ENCODE measurements around the gene EIF4E2. TPM values are rescaled to one million over a fixed set of nuclear protein-coding genes. Genes with fewer than 3 reads are reported as not detected.
"Not testable (repeated sequence)": the region's sequence is repeated elsewhere in the genome, so short reads cannot be mapped to it uniquely, and the experiment has no call there.

EIF4E2 gene
- total RNA-seq, 1 experiment from 2014 or later: 52.7 TPM

DNA sequence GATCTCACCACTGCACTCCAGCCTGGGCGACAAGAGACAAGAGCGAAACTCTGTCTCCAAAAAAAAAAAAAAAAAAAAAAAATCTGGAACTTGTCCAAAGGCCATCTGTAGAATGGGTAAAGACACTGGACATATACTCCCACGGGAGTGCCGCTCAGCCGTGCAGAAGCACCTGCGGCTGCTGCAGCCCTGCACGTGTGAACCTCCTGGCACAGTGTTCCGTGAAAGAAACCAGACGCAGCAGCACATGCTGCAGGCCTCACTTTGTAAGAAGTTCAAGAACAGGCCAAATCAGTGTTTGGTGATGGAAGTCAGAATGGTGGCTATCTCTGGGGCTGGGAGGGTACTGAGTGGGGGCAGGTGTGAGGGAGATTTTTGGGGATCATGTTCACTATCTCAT, 18.1 kb upstream of the EIF4E2 start:
- DNase-seq (ENCODE audit: low read depth, low spot score): no peak
- in situ Hi-C loops (cut with HindIII; ENCODE audit: low pct_unique_long_range_greater_than_20kb, low sequenced_read_pairs): no loop called here

GRCh38 chr2:232532821-232533220, 17.7 kb upstream of the EIF4E2 start:
- in situ Hi-C loops (cut with HindIII; ENCODE audit: low pct_unique_long_range_greater_than_20kb, low sequenced_read_pairs); DNase-seq (ENCODE audit: low read depth, low spot score): not testable (repeated sequence)

GRCh38 chr2:232533944-232534710, 16.4 kb upstream of the EIF4E2 start:
- in situ Hi-C loops (cut with HindIII; ENCODE audit: low pct_unique_long_range_greater_than_20kb, low sequenced_read_pairs): no loop called here
- DNase-seq (ENCODE audit: low read depth, low spot score): no peak

DNA sequence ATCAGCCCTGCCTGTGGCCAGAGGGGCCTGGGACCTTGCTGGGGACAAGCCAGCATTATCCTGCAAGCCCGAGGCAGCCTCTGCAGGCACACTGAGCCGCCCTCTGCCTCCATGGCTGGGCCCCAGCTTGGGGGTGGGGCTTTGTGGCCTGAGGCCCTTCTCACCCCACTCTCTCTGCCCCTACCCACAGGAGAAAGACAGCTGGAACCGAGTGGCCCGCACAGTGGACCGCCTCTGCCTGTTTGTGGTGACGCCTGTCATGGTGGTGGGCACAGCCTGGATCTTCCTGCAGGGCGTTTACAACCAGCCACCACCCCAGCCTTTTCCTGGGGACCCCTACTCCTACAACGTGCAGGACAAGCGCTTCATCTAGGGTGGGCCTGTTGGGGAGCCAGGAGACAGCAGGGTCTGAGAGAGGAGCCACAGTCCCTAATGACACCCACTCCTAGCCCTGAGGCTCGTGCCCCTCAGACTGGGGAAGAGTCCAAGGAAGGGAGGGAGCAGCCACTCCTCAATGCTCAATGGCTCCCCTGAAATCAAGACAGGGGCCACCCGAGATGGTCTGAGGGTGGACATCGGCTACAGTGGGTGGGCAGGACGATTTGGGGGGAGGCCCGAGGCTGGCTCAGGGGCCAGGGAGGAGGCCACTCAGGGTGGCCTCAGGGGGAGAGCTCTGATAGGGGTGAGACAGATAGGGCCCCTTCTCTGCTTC, 15.4 kb upstream of the EIF4E2 start:
- no peak for DNase-seq (ENCODE audit: low read depth, low spot score)
- in situ Hi-C loops (cut with HindIII; ENCODE audit: low pct_unique_long_range_greater_than_20kb, low sequenced_read_pairs): no loop called here

GRCh38 chr2:232535761-232536530, 14.5 kb upstream of the EIF4E2 start:
- DNase-seq (ENCODE audit: low read depth, low spot score): no peak
- in situ Hi-C loops (cut with HindIII; ENCODE audit: low pct_unique_long_range_greater_than_20kb, low sequenced_read_pairs): no loop called here

DNA sequence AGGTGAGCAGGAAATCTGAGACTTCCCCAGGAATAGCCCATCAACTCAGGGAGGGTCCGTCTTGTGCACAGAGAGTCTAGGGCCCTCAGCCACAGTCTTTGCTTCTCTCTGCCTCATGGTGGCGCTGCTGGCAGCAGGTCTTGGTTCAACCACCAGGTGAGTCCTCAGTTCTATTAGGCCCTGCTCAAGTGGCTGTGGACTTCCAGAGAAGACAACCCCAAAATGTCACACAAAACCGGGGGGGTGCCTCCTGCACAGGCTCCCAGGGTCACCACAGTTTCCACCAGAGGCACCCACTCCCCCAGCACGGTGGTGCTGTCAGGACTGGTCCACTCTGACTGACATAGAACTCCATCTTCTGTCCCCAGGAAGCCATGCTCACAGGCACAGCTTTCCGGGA, 13.4 kb upstream of the EIF4E2 start:
- in situ Hi-C loops (cut with HindIII; ENCODE audit: low pct_unique_long_range_greater_than_20kb, low sequenced_read_pairs): no loop called here
- peak; percentile 51 for DNase-seq (ENCODE audit: low read depth, low spot score)

DNA sequence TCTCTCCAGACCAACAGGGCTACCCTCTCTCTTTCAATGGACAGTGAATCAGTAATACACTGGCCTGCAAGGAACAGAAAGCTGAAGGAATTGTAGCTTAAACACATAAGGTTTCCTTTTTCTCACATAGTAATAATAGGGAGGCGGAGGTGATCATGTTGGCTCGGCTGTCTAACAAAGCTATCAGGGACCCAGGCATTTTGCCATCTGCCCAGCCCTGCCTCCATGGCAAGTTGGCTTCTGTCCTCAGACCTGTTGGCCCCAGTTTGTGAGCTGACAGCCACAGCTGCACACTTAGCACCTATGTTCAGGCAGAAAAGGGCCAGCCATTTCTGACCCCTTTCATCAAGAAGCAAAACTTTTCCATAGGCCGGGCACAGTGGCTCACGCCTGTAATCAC, 13.0 kb upstream of the EIF4E2 start:
- DNase-seq (ENCODE audit: low read depth, low spot score): no peak
- in situ Hi-C loops (cut with HindIII; ENCODE audit: low pct_unique_long_range_greater_than_20kb, low sequenced_read_pairs): no loop called here

- in situ Hi-C loops (cut with HindIII; ENCODE audit: low pct_unique_long_range_greater_than_20kb, low sequenced_read_pairs): no loop called here
Measured at GRCh38 chr2:232538671-232539070, 11.8 kb upstream of the EIF4E2 start.

DNA sequence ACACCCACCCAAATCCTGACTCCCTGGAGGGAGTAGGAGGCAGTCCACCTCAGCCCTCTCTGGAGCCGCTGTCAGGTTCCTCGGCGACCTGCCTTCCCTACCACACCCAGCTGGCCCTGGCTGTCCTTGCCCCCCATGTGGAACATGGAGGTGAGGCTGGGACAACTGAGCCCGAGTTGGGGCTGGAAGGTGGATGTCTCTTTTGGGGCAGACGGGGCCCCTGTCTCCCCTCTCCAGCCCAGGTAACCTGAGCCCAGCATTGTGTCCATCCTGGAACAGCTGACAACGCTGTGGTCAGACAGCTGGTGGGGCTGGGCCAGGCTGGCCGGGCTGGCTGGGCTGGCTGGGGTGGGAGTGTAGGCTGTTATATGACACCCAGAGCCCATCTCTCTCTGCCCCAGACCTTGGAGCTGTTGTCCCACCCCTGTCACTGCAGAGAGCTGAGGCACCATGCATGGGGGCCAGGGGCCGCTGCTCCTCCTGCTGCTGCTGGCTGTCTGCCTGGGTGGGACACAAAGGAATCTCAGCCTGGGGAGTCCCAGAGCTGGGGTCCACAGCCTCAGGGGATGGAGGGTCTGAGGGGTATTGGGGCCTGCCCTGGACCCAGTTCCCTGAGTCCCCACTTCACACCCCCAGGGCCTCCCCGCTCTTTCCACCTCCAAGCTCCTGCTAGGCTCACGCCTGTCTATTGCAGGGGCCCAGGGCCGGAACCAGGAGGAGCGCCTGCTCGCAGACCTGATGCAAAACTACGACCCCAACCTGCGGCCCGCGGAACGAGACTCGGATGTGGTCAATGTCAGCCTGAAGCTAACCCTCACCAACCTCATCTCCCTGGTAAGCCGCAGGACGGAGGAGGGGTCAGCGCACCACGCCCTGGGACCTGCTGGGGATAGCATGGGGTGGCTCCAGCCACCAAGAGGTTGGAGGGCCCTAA, 10.9 kb upstream of the EIF4E2 start, which contains the start of gene CHRNG:
Gene CHRNG (plus strand): TSS at position 395 of the 934 bp plus-strand sequence. CDS start 56 bp downstream, at position 451.
- no peak for DNase-seq (ENCODE audit: low read depth, low spot score)
- in situ Hi-C loops (cut with HindIII; ENCODE audit: low pct_unique_long_range_greater_than_20kb, low sequenced_read_pairs): no loop called here

More at GRCh38 chr2:232538671-232539070, 11.8 kb upstream of the EIF4E2 start:
- no peak for DNase-seq (ENCODE audit: low read depth, low spot score)

GRCh38 chr2:232540441-232541041, 9.9 kb upstream of the EIF4E2 start:
- in situ Hi-C loops (cut with HindIII; ENCODE audit: low pct_unique_long_range_greater_than_20kb, low sequenced_read_pairs): no loop called here
- DNase-seq (ENCODE audit: low read depth, low spot score): no peak

- in situ Hi-C loops (cut with HindIII; ENCODE audit: low pct_unique_long_range_greater_than_20kb, low sequenced_read_pairs): no loop called here
- DNase-seq (ENCODE audit: low read depth, low spot score): no peak
Measured at GRCh38 chr2:232541195-232541960, 9.1 kb upstream of the EIF4E2 start.

- no peak for DNase-seq (ENCODE audit: low read depth, low spot score)
Measured at GRCh38 chr2:232541961-232542714, 8.4 kb upstream of the EIF4E2 start.

DNA sequence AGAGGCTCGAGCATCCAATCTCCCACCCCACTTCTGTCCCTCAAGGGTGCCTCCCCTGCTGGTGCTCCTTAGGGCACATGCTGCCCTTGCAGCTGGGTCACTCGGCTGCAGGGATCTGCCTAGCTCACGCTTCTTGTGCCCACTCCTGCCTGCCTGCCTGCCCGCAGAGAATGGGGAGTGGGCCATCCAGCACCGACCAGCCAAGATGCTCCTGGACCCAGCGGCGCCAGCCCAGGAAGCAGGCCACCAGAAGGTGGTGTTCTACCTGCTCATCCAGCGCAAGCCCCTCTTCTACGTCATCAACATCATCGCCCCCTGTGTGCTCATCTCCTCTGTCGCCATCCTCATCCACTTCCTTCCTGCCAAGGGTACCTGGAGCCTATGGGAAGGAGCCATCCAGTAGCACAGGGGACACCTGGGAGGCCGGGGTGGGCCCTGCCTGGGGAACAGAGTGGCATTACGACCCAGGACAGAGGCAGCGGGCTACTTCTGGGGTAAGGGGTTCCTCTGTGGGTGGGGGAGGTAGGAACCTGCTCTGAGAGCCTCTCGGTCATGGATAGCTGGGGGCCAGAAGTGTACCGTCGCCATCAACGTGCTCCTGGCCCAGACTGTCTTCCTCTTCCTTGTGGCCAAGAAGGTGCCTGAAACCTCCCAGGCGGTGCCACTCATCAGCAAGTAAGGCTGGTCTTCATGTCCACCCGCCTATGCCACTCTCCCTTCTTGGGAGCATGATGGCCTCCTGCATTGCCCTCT, 7.6 kb upstream of the EIF4E2 start:
- no peak for DNase-seq (ENCODE audit: low read depth, low spot score)
- in situ Hi-C loops (cut with HindIII; ENCODE audit: low pct_unique_long_range_greater_than_20kb, low sequenced_read_pairs): no loop called here

More at GRCh38 chr2:232541961-232542714, 8.4 kb upstream of the EIF4E2 start:
- in situ Hi-C loops (cut with HindIII; ENCODE audit: low pct_unique_long_range_greater_than_20kb, low sequenced_read_pairs): no loop called here

DNA sequence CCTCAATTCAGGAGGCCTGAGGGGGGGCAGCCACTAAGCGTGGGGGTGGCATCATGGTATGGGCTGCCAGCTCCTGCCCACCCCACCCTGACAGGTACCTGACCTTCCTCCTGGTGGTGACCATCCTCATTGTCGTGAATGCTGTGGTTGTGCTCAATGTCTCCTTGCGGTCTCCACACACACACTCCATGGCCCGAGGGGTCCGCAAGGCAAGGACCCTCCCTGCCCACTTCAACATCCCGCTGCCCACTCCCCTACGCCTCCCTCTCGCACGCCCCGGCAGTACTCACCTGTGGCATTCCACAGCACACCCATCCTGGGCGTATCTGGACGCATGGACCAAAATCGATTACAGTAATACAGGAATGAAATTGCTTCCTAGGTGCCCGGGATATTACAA, 7.0 kb upstream of the EIF4E2 start:
- in situ Hi-C loops (cut with HindIII; ENCODE audit: low pct_unique_long_range_greater_than_20kb, low sequenced_read_pairs): no loop called here
- no peak for DNase-seq (ENCODE audit: low read depth, low spot score)

Measured in SK-MEL-5 (cell line).